Uterus (tissue), 4 donors: Measurements from ENCODE around the gene GMPPA. TPM values are rescaled to one million over a fixed set of nuclear protein-coding genes. Genes with fewer than 3 reads are reported as not detected.
A peak's percentile ranks its signal among the peaks of the same experiment; 100 is the strongest.

Experiments
- DNase-seq, 2 donors: peaks; one replicate each; pipeline ENCODE4 v3.0.0-alpha.2; 2019 to 2020
- H3K27ac ChIP-seq, 2 donors: fragments of 200-600 bp; sonication (generic); 1 replicate in 1 of 2; 2 replicates in 1 of 2; pipeline ENCODE4 v1.5.1; 2016 to 2018
- H3K27me3 ChIP-seq, 2 donors: fragments of 200-600 bp; sonication (generic); one replicate each; pipeline ENCODE4 v1.5.1; 2018 to 2019; ENCODE audit warnings: control low read depth in 1 of 2
- H3K36me3 ChIP-seq, 2 donors: fragments of 200-600 bp; sonication (generic); one replicate each; pipeline ENCODE4 v1.5.1; 2019; ENCODE audit warnings: control low read depth in 1 of 2
- H3K4me1 ChIP-seq, 2 donors: fragments of 200-600 bp; sonication (generic); one replicate each; pipeline ENCODE4 v1.5.1; 2018 to 2019; ENCODE audit warnings: control low read depth in 1 of 2
- H3K4me3 ChIP-seq, 2 donors: fragments of 200-600 bp; sonication (generic); 1 replicate in 1 of 2; 2 replicates in 1 of 2; pipeline ENCODE4 v1.5.1; 2018 to 2019; ENCODE audit warnings: mild to moderate bottlenecking in 1 of 2
- H3K9me3 ChIP-seq, 2 donors: fragments of 200-600 bp; sonication (generic); one replicate each; pipeline ENCODE4 v1.5.1; 2019; ENCODE audit warnings: control low read depth in 1 of 2
- CTCF ChIP-seq, 4 experiments: fragments of 200-600 bp in 2 of 4; fragments of 450-650 bp in 2 of 4; sonication (generic) in 2 of 4; IDR thresholded peaks; one replicate each; pipeline ENCODE4 v1.5.1; 2016 to 2019; ENCODE audit warnings: antibody characterized with exemption in 4 of 4, mild to moderate bottlenecking in 2 of 4, moderate library complexity in 1 of 4
- POLR2A ChIP-seq, 2 donors: fragments of 450-650 bp; IDR thresholded peaks; one replicate each; pipeline ENCODE4 v1.6.1; 2016; ENCODE audit warnings: antibody characterized with exemption in 2 of 2, mild to moderate bottlenecking in 1 of 2, moderate library complexity in 1 of 2
- intact Hi-C: fragments of 100-400 bp; cut with DNase I; formaldehyde crosslinking; loops from one replicate; pipeline ENCODE4 v1.15.1; 2023; ENCODE audit warnings: low total_unique reads
- total RNA-seq, 4 donors: library from RNA; depleted of rRNA in 3 of 4; stranded (reverse); fragments of >200 nt in 3 of 4; gene quantifications; one replicate each; pipeline versions ENCODE4 v1.1.0 to v1.2.4, GENCODE V29; 2014 to 2023
- donor health status: DM: yes; HTN: yes; CAD: no.

Gene GMPPA
- total RNA-seq, 4 donors from 2014 or later, result 14.1 to 39.5 (median 27.6) TPM

- H3K27ac ChIP-seq, result no peak overlapping the region
- peaks cover 0 to 5% of the 10 kb centered on the region in 2 donors for H3K4me1 ChIP-seq
- no peak for DNase-seq
- H3K36me3 ChIP-seq, result no peaks in the 10 kb centered on the region
- TF ChIP-seq POLR2A (IDR thresholded peaks at IDR 0.05), result no peak
- TF ChIP-seq CTCF (IDR thresholded peaks at IDR 0.05), result no peak
- no peak overlapping the region for H3K4me3 ChIP-seq
- H3K9me3 ChIP-seq, result no peaks in the 10 kb centered on the region
- H3K27me3 ChIP-seq, result no peaks in the 10 kb centered on the region
- intact Hi-C loops, result no loop called here
These were observed 25.2 kb upstream of the GMPPA start for GRCh38 chr2:219473511-219473910.

- H3K9me3 ChIP-seq, result no peaks in the 10 kb centered on the region
- peaks cover 0 to 5% of the 10 kb centered on the region in 2 donors for H3K4me1 ChIP-seq
- intact Hi-C loops, result loop anchor here (5.0 kb wide), 1 partner anchor 53 kb away; no protein-coding TSS in a partner anchor
- TF ChIP-seq CTCF (IDR thresholded peaks at IDR 0.05), result no peak
- no peak for TF ChIP-seq POLR2A (IDR thresholded peaks at IDR 0.05)
- H3K27me3 ChIP-seq, result no peaks in the 10 kb centered on the region
- H3K36me3 ChIP-seq, result no peaks in the 10 kb centered on the region
- no peak overlapping the region for H3K4me3 ChIP-seq
- H3K27ac ChIP-seq, result peak overlapping the region; percentile 64 to 66
- no peak for DNase-seq
These were observed 24.2 kb upstream of the GMPPA start for GRCh38 chr2:219474285-219475060.

GRCh38 chr2:219475278-219475677, 23.4 kb upstream of the GMPPA start:
- H3K9me3 ChIP-seq, result no peaks in the 10 kb centered on the region
- peaks cover 0 to 5% of the 10 kb centered on the region in 2 donors for H3K4me1 ChIP-seq
- no peak for DNase-seq
- intact Hi-C loops, result loop anchor here (5.0 kb wide), 1 partner anchor 52 kb away; no protein-coding TSS in a partner anchor
- peak overlapping the region; percentile 64 to 66 for H3K27ac ChIP-seq
- H3K36me3 ChIP-seq, result no peaks in the 10 kb centered on the region
- no peak overlapping the region for H3K4me3 ChIP-seq
- no peak for TF ChIP-seq CTCF (IDR thresholded peaks at IDR 0.05)
- no peak for TF ChIP-seq POLR2A (IDR thresholded peaks at IDR 0.05)
- H3K27me3 ChIP-seq, result no peaks in the 10 kb centered on the region

GRCh38 chr2:219475697-219476651, 22.7 kb upstream of the GMPPA start:
- DNase-seq, result peak; percentile 79 to 82
- H3K4me3 ChIP-seq, result no peak overlapping the region
- H3K36me3 ChIP-seq, result no peaks in the 10 kb centered on the region
- H3K4me1 ChIP-seq, result peaks cover 0 to 5% of the 10 kb centered on the region in 2 donors
- peak; percentile 77 to 90 (median 84) for TF ChIP-seq CTCF (IDR thresholded peaks at IDR 0.05)
- no peak for TF ChIP-seq POLR2A (IDR thresholded peaks at IDR 0.05)
- no peaks in the 10 kb centered on the region for H3K27me3 ChIP-seq
- peak overlapping the region; percentile 64 to 66 for H3K27ac ChIP-seq
- intact Hi-C loops, result loop anchor here (5.0 kb wide), 1 partner anchor 51 kb away; no protein-coding TSS in a partner anchor
- no peaks in the 10 kb centered on the region for H3K9me3 ChIP-seq
